ENCODE data around the gene PREX1.

The PREX1 gene

GRCh38 chr20:48769069-48769983 is 58.5 kb downstream of the PREX1 start:
- no peak overlapping the region for H3K4me3 ChIP-seq (ENCODE audit: low read length in 2 of 2)
- H3K36me3 ChIP-seq (ENCODE audit: control insufficient read depth in 2 of 2, insufficient read depth in 2 of 2, low read length in 2 of 2) = no peaks in the 10 kb centered on the region
- H3K27ac ChIP-seq (ENCODE audit: low read depth in 2 of 2, low read length in 2 of 2) = peak overlapping the region in 1 of 2 donors; percentile 7
- H3K4me1 ChIP-seq (ENCODE audit: control insufficient read depth in 2 of 2, insufficient read depth in 2 of 2, low read length in 2 of 2) = no peaks in the 10 kb centered on the region
- H3K9me3 ChIP-seq (ENCODE audit: control insufficient read depth in 2 of 2, low read length in 2 of 2) = no peaks in the 10 kb centered on the region
- H3K9ac ChIP-seq (ENCODE audit: low read depth in 1 of 2, low read length in 2 of 2) = no peak overlapping the region
- peaks cover 0 to 3% of the 10 kb centered on the region in 2 donors for H3K27me3 ChIP-seq (ENCODE audit: control insufficient read depth in 2 of 2, insufficient read depth in 2 of 2, low read length in 2 of 2)

DNA sequence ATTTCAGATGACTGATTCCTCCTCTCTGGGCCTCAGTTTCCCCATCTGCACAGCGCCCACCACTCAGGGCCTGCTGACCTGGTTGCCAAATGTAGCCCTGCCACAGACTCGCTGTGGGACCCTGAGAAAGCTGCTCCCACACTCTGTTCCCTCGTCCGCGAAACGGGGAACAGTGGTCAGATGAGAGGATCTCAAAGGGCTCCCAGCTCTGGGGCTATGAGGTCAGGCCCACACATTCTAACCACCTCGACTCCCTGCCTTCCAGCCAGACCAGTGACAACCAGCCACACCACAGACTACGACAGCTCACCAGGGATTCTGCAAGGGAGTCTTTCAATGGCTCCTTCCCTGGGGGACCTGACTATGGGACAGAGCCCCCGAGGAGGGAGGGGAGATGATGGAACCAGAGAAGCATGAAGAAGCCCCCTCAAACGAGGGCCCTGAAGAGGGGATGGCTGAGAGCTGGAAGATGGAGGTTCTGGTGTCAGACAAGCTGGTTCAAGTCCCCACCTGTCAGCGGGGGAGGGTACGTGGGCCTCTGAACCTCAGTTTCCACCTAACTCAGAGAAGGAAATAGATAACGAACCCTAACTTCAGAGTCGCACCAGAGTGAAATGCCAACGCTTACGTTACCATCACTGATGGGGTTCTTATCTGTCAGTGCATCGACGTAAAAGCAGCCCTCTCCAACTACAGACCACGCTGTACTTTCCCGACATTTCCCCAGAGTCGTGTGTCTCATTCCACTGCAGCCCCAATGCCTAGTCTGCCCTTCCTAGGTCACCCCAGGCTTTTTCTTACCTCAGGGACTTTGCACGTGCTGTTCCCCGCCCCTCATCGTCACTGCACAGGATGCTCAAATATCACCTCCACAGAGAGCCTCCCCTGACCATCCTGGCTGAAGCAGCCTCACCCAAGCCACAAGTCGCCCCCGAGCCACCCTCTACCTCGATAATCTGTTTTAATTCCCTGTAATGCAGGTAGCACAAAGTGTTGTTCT is 60.5 kb downstream of the PREX1 start:
- H3K9ac ChIP-seq (ENCODE audit: low read depth in 1 of 2, low read length in 2 of 2) = no peak overlapping the region
- H3K27ac ChIP-seq (ENCODE audit: low read depth in 2 of 2, low read length in 2 of 2) = no peak overlapping the region
- H3K9me3 ChIP-seq (ENCODE audit: control insufficient read depth in 2 of 2, low read length in 2 of 2) = no peaks in the 10 kb centered on the region
- H3K4me3 ChIP-seq (ENCODE audit: low read length in 2 of 2) = no peak overlapping the region
- H3K4me1 ChIP-seq (ENCODE audit: control insufficient read depth in 2 of 2, insufficient read depth in 2 of 2, low read length in 2 of 2) = no peaks in the 10 kb centered on the region
- H3K36me3 ChIP-seq (ENCODE audit: control insufficient read depth in 2 of 2, insufficient read depth in 2 of 2, low read length in 2 of 2) = no peaks in the 10 kb centered on the region
- H3K27me3 ChIP-seq (ENCODE audit: control insufficient read depth in 2 of 2, insufficient read depth in 2 of 2, low read length in 2 of 2) = peaks cover 0 to 3% of the 10 kb centered on the region in 2 donors

- Histone ChIP-seq H3K9ac (ENCODE audit: low read depth in 1 of 2, low read length in 2 of 2) (no peak overlapping the region), H3K27me3 (ENCODE audit: control insufficient read depth in 2 of 2, insufficient read depth in 2 of 2, low read length in 2 of 2) (peaks cover 0 to 3% of the 10 kb centered on the region in 2 donors), H3K4me3 (ENCODE audit: low read length in 2 of 2) (no peak overlapping the region), H3K36me3 (ENCODE audit: control insufficient read depth in 2 of 2, insufficient read depth in 2 of 2, low read length in 2 of 2) (no peaks in the 10 kb centered on the region), H3K9me3 (ENCODE audit: control insufficient read depth in 2 of 2, low read length in 2 of 2) (no peaks in the 10 kb centered on the region), H3K27ac (ENCODE audit: low read depth in 2 of 2, low read length in 2 of 2) (no peak overlapping the region), H3K4me1 (ENCODE audit: control insufficient read depth in 2 of 2, insufficient read depth in 2 of 2, low read length in 2 of 2) (no peaks in the 10 kb centered on the region)
Observed at GRCh38 chr20:48766205-48766604, 61.6 kb downstream of the PREX1 start.

- H3K27me3 ChIP-seq (ENCODE audit: control insufficient read depth in 2 of 2, insufficient read depth in 2 of 2, low read length in 2 of 2) = peaks cover 0 to 3% of the 10 kb centered on the region in 2 donors
- H3K9ac ChIP-seq (ENCODE audit: low read depth in 1 of 2, low read length in 2 of 2) = no peak overlapping the region
- H3K9me3 ChIP-seq (ENCODE audit: control insufficient read depth in 2 of 2, low read length in 2 of 2) = no peaks in the 10 kb centered on the region
- H3K4me3 ChIP-seq (ENCODE audit: low read length in 2 of 2) = no peak overlapping the region
- no peaks in the 10 kb centered on the region for H3K4me1 ChIP-seq (ENCODE audit: control insufficient read depth in 2 of 2, insufficient read depth in 2 of 2, low read length in 2 of 2)
- no peaks in the 10 kb centered on the region for H3K36me3 ChIP-seq (ENCODE audit: control insufficient read depth in 2 of 2, insufficient read depth in 2 of 2, low read length in 2 of 2)
- no peak overlapping the region for H3K27ac ChIP-seq (ENCODE audit: low read depth in 2 of 2, low read length in 2 of 2)
Observed at GRCh38 chr20:48765359-48765758, 62.4 kb downstream of the PREX1 start.

DNA sequence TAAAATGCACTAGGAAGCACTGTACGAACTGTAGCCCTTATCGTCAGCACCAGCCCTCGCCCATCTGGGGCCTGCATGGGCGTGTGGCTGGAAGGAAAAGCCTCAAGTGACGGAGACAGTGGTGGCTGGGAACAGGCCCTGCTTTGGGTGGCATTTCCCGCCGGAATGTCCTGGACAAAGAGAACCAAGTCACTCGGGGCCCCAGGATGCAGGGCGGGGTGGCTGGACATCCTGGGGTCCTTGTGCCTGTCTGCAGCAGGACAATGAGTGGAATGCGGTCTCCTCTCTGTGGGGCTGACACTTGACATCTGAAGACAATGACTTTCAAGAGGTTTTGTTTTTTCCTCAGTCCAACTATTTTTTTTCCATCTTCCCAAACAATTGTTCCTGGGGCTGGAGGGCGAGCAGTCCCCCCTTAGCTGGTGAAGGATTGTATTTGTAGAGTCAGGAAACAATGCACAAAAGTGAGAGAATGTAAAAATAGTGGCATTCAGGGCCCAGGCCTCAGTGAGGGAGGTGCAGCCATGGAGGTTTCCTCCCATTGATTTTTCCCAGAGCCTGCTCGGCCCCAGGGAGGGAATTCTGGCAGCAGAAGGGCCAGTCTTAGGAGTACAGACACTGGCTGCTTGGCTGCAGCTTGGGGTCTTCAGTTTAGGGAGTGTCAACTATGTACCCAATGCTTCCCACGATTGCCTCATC is 64.4 kb downstream of the PREX1 start:
- Histone ChIP-seq H3K9ac (ENCODE audit: low read depth in 1 of 2, low read length in 2 of 2) (no peak overlapping the region), H3K36me3 (ENCODE audit: control insufficient read depth in 2 of 2, insufficient read depth in 2 of 2, low read length in 2 of 2) (no peaks in the 10 kb centered on the region), H3K4me1 (ENCODE audit: control insufficient read depth in 2 of 2, insufficient read depth in 2 of 2, low read length in 2 of 2) (no peaks in the 10 kb centered on the region), H3K27me3 (ENCODE audit: control insufficient read depth in 2 of 2, insufficient read depth in 2 of 2, low read length in 2 of 2) (no peaks in the 10 kb centered on the region), H3K27ac (ENCODE audit: low read depth in 2 of 2, low read length in 2 of 2) (no peak overlapping the region), H3K4me3 (ENCODE audit: low read length in 2 of 2) (no peak overlapping the region), H3K9me3 (ENCODE audit: control insufficient read depth in 2 of 2, low read length in 2 of 2) (no peaks in the 10 kb centered on the region)

DNA sequence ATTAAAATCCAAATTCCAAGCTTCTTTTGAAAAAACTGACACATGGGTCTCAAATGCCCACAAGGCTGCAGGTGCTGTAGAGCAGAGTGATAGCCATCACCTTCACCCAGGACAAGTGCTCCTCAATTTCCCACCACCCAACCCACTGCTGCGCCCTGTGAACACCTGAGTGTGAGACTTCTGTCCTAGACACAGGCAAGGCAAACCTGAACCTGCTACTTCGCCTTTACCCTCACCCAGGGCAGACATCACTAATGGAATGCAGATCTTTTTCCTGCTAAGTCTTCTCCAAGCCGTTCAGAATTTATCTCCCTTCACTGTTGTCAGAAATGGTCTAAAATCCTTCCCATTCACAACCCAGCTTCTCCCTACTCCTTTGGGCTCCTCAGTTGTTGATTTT is 65.9 kb downstream of the PREX1 start:
- H3K9me3 ChIP-seq (ENCODE audit: control insufficient read depth in 2 of 2, low read length in 2 of 2) = no peaks in the 10 kb centered on the region
- H3K36me3 ChIP-seq (ENCODE audit: control insufficient read depth in 2 of 2, insufficient read depth in 2 of 2, low read length in 2 of 2) = no peaks in the 10 kb centered on the region
- H3K27me3 ChIP-seq (ENCODE audit: control insufficient read depth in 2 of 2, insufficient read depth in 2 of 2, low read length in 2 of 2) = no peaks in the 10 kb centered on the region
- H3K9ac ChIP-seq (ENCODE audit: low read depth in 1 of 2, low read length in 2 of 2) = peak overlapping the region in 1 of 2 donors; percentile 32
- H3K4me3 ChIP-seq (ENCODE audit: low read length in 2 of 2) = no peak overlapping the region
- H3K4me1 ChIP-seq (ENCODE audit: control insufficient read depth in 2 of 2, insufficient read depth in 2 of 2, low read length in 2 of 2) = no peaks in the 10 kb centered on the region
- peak overlapping the region in 1 of 2 donors; percentile 71 for H3K27ac ChIP-seq (ENCODE audit: low read depth in 2 of 2, low read length in 2 of 2)

DNA sequence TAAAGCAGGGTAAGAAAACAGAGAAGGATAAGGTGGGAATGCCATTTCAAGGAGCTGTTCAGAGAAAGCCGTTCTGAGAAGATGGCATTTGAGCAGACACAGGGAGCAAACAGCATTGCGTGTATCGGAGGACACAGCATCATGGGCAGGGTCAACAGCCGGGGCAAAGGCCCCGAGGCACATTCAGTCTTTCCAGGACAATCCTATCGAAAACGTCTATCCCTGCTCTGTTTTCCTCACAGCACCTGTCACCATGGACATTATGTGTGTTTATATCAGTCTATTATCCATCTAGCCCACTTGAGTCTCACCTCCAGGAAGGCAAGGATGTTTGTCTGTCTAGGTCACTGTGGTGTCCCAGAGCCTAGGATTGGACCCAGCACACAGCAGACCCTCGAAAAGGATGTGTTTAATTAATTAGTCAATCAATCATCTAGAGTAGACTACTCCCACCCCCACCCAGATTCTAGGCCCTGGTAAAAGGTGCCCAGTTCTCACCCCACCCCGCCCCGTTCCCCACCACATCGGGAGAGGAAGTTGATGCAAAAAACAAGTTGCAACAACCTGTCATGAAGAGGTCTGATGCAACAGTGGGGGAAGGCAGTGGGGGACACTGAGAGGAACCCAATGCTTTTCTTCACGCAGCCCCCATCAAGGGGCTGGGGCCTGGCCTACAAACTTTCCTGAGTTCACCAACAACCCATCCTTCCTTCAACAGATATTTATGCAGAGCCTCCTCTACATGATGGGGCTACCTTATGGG is 66.6 kb downstream of the PREX1 start:
- H3K9ac ChIP-seq (ENCODE audit: low read depth in 1 of 2, low read length in 2 of 2) = peak overlapping the region in 1 of 2 donors; percentile 32
- peak overlapping the region; percentile 25 to 71 for H3K27ac ChIP-seq (ENCODE audit: low read depth in 2 of 2, low read length in 2 of 2)
- H3K27me3 ChIP-seq (ENCODE audit: control insufficient read depth in 2 of 2, insufficient read depth in 2 of 2, low read length in 2 of 2) = no peaks in the 10 kb centered on the region
- H3K36me3 ChIP-seq (ENCODE audit: control insufficient read depth in 2 of 2, insufficient read depth in 2 of 2, low read length in 2 of 2) = no peaks in the 10 kb centered on the region
- H3K4me3 ChIP-seq (ENCODE audit: low read length in 2 of 2) = no peak overlapping the region
- no peaks in the 10 kb centered on the region for H3K4me1 ChIP-seq (ENCODE audit: control insufficient read depth in 2 of 2, insufficient read depth in 2 of 2, low read length in 2 of 2)
- no peaks in the 10 kb centered on the region for H3K9me3 ChIP-seq (ENCODE audit: control insufficient read depth in 2 of 2, low read length in 2 of 2)

GRCh38 chr20:48760403-48760983 is 67.3 kb downstream of the PREX1 start:
- Histone ChIP-seq H3K4me3 (ENCODE audit: low read length in 2 of 2) (peak overlapping the region in 1 of 2 donors; percentile 31), H3K27ac (ENCODE audit: low read depth in 2 of 2, low read length in 2 of 2) (peak overlapping the region in 1 of 2 donors; percentile 71), H3K27me3 (ENCODE audit: control insufficient read depth in 2 of 2, insufficient read depth in 2 of 2, low read length in 2 of 2) (no peaks in the 10 kb centered on the region), H3K36me3 (ENCODE audit: control insufficient read depth in 2 of 2, insufficient read depth in 2 of 2, low read length in 2 of 2) (no peaks in the 10 kb centered on the region), H3K9me3 (ENCODE audit: control insufficient read depth in 2 of 2, low read length in 2 of 2) (no peaks in the 10 kb centered on the region), H3K9ac (ENCODE audit: low read depth in 1 of 2, low read length in 2 of 2) (no peak overlapping the region), H3K4me1 (ENCODE audit: control insufficient read depth in 2 of 2, insufficient read depth in 2 of 2, low read length in 2 of 2) (no peaks in the 10 kb centered on the region)

All from mucosa of rectum (tissue), 2 donors.